NCI-H2196 (cell line): ENCODE results near the gene CKAP5.
A peak's percentile ranks its signal among the peaks of the same experiment; 100 is the strongest.
"Not testable (repeated sequence)": the region's sequence is repeated elsewhere in the genome, so short reads cannot be mapped to it uniquely, and the experiment has no call there.

Source experiments
- DNase-seq: peaks from one replicate; lab custom pipeline; 2025; ENCODE audit not compliant: unreplicated experiment; lab: John Stamatoyannopoulos, UW

The CKAP5 gene

GRCh38 chr11:46727952-46728658 is 118.0 kb downstream of the CKAP5 start:
- DNase-seq = no peak

DNA sequence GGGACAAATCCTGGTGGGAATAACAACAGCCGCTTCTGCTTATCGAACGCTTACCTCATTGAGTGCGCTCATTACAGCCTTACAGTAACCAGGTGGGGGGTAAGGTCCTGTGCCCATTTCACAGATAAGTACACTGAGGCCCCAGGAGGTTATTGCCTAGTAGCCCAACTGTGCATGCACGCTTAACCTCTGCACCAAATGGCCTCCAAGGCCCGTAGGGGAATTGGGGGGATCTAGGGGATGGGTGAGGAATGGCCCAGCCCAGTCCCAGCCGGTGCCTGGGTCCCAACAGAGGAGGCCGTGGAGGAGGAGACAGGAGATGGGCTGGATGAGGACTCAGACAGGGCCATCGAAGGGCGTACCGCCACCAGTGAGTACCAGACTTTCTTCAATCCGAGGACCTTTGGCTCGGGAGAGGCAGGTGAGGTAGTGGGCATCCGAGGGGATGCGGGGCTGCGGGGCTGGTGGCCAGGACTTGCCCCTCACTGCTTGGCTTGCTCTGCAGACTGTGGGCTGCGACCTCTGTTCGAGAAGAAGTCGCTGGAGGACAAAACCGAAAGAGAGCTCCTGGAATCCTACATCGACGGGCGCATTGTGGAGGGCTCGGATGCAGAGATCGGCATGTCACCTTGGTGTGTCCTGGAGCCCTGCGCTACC is 119.7 kb downstream of the CKAP5 start:
- DNase-seq = no peak

DNA sequence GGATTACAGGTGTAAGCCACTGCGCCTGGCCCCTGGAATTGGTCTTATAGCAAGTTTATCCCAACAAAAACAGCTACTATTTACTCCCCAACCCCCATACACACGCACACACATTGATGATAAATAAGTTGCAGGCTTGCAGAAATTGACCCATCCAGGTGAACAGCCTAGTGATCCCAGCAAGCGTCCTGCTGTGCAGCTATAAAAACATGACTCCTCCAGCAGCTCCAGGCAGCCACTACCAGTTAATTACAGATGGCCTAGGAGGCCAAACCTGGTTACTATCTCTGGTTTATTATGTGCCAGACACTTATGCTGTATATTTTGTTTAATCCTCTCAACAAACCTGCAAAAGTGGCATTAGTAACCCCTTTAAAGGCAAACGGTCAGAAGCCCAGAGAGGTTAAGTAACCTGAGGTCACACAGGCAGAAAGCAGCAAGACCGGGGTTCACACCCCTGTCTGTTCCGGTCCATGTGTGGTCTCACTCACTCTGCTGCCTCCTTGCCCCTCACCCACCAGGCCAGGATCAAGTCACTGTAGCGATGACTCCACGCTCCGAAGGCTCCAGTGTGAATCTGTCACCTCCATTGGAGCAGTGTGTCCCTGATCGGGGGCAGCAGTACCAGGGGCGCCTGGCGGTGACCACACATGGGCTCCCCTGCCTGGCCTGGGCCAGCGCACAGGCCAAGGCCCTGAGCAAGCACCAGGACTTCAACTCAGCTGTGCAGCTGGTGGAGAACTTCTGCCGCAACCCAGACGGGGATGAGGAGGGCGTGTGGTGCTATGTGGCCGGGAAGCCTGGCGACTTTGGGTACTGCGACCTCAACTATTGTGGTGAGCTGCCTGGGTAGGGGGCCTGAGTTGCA is 120.5 kb downstream of the CKAP5 start:
- no peak for DNase-seq

- DNase-seq = no peak
Measured at GRCh38 chr11:46724088-46724487, 122.0 kb downstream of the CKAP5 start.

DNA sequence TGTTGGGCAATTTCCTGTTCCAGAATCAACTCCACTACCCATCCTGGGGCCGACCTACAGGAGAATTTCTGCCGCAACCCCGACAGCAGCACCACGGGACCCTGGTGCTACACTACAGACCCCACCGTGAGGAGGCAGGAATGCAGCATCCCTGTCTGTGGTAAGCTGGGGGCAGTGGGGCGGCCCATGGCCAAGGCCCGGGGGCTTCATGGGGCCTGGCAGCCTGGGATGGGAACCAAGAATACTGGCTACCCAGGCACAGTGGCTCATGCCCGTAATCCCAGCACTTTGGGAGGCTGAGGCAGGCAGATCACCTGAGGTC is 122.8 kb downstream of the CKAP5 start:
- no peak for DNase-seq

GRCh38 chr11:46722566-46723358 is 123.3 kb downstream of the CKAP5 start:
- DNase-seq = no peak

DNA sequence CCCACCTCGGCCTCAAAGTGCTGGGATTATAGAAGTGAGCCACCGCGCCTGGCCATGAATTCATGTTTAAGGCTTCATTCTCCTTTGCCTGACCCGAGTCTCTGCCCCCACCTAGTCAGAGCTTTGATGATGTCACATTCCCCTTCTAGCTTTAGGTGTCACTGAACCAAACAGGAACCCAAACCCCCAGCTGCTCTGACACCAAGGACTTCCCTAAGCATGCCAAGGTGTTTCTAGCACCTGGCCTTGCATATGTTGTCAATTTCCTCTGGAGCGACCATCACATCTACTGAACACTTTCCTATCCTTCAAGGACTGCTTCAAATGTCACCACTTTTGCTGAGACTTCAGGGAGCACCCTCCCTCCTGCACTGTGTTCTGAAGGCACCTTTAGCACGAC is 124.8 kb downstream of the CKAP5 start:
- DNase-seq = no peak

DNA sequence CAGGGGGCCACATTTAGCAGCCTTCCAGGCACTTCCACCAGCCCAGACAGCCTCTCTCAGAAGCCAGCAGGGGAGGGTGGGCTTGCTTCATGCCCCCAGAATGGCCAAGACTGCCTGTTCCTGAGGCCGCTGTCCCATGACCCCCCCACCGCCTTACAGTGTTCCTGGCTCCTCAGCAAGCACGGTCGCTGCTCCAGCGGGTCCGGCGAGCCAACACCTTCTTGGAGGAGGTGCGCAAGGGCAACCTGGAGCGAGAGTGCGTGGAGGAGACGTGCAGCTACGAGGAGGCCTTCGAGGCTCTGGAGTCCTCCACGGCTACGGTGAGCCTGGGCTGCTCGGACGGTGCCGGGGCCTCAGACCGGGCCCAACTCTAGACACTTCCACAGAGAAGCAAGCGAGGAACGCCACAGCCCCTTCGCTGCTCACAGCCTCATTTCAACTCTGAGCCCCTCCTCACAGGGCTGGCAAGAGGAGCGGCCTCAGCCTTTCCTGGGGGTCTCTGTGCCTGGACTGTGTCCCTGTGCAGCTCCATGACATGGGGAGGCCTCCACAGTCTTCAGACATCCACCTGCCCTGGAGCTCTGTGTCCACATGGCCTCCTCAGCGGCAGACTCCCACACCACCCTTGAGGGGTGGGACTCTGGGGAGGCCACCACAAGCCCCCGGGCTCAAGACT is 126.4 kb downstream of the CKAP5 start:
- no peak for DNase-seq

- DNase-seq = no peak
Measured at GRCh38 chr11:46719048-46719542, 127.0 kb downstream of the CKAP5 start, which contains the start of gene F2. TSS of gene F2 (plus strand) at chr11:46719213. CDS start at chr11:46719236, 23 bp downstream.

DNA sequence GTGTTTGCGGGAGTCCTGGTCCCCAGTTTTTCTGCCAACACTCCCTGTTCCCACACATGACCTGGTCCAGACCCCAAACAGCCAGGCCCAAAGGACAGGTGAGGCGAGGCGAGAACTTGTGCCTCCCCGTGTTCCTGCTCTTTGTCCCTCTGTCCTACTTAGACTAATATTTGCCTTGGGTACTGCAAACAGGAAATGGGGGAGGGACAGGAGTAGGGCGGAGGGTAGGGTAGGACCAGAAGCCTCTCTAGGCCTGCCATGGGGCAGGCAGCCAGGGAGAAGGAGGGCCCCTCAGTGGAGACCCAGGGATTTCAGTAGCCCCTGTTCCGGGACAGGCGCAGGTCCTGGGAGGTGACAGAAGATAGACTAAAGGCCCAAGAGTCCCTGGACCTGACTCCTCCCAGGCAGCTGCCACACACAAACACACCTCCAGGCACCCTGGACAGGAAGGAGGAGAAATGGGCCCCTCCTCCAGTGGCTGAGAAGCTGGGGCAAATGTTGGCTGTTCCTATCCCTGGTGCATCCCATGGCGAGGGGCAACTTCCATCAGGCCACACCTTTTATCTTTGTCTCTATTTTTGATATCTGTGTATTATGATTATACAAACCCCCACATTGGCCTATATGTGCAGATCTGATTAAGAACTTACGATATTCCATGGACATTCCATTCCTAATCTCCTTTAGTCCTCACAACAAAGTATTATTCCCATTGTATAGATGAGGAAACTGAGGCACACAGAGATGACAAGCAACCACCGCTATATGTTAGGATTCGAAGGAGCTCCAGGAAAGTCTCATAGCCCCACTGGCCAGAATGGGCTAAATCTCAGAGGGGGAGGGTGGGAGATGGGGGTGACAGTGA is 127.7 kb downstream of the CKAP5 start:
- DNase-seq = peak; percentile 28

DNA sequence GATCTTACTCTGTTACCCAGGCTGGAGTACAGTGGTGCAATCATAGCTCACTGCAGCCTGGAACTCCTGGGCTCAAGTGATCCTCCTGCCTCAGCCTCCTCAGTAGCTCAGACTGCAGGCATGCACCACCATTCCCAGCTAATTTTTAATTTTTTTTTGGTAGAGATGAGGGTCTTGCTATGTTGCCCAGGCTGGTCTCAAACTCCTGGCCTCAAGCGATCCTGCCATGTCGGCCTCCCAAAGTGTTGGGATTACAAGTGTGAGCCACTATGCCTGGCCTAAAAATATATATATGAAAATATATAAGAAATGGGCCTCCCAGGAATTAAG is 128.3 kb downstream of the CKAP5 start:
- DNase-seq = not testable (repeated sequence)

DNA sequence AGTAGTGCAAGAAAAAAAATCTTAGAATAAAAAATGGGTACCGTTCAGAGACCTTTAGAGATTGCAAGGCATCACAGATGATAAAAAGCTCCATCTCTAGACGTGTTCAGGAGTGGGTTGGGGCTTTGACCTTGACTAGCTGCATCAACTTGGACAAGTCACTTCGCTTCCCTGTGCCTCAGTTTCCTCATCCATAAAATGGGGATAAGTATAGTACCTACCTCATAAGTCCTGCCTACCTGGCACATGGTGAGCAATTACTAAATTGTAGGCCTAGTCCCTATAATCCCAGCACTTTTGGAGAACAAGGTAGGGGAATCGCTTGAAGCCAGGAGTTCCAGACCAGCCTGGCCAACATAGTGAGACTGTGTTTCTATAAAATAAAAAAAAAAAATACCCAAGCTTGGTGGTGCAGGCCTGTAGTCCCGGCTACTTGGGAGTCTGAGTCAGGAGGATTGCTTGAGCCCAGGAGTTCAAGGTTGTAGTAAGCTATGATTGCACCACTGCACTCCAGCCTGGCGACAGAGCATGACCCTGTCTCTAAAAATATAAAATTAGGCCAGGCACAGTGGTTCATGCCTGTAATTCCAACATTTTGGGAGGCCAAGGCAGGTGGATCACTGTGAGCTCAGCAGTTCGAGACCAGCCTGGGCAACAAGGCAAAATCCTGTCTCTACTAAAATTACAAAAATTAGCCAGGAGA is 133.1 kb downstream of the CKAP5 start:
- DNase-seq = no peak

DNA sequence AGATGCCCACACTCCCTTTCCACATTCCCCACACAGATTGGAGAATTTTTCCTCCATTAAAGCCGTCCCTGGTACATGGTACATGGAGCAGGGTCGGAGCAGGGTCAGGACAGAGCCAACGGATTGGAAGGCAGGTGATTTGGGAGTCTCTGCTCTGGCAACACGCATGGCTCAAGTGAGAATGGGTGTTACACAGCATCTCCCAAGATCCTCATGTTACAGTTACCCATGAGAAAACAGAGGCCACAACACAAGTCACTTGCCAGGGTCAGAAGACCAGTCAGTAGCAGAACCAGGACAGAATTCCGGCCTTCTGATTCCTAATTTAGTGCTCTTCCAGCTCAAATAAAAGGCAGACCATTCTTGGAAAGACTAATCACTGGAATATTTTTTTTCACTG is 134.8 kb downstream of the CKAP5 start:
- DNase-seq = no peak

DNA sequence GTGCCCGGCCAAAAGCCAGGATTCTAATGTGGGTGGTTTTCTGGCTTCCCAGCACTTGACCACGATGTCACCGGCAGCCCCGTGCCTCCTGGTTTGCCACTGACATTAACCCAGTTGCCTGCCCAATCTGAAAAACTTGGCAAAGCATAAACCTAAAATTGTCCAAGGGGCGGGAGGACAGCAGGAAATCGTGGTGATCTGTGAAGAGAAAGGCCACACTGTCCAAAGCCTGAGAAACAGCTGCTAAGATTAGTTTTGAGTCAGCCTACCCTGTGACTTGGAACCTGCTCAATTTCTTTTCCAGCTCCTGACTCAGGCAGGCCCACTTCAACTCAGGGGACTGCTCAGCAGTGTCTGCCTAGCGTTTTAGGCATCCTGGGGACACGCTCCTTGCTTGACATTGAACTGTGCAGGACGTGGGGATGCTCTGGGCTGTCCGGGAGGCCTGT is 135.2 kb downstream of the CKAP5 start:
- DNase-seq = no peak

GRCh38 chr11:46709351-46709750 is 136.7 kb downstream of the CKAP5 start:
- not testable (repeated sequence) for DNase-seq

GRCh38 chr11:46706886-46707285 is 139.2 kb downstream of the CKAP5 start:
- no peak for DNase-seq

- DNase-seq = no peak
Measured at GRCh38 chr11:46705070-46705688, 140.9 kb downstream of the CKAP5 start.

DNA sequence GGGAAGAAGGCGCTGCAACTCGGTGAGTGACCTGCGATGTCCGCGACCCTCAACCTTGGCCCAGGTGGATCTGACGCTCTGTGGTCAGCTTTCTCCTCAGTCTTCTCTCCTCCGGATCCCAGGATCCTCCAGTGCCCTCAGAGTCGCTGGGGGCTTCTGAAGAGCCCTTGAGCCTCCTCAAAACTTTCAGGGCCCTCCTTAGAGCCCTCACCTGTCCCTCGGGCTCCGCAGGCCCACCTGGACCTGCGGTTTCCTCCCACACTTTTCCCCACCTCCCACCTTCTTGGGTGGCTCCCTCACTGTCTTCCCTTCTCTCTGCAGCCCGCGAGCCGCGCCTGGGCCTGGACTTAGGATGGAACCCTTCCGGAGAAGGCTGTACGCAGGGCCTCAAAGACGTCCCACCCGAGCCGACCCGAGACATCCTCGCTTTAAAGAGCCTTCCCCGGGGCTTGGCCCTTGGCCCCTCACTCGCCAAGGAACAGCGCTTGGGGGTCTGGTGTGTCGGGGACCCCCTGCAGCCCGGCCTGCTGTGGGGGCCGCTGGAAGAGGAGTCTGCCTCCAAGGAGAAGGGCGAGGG is 144.9 kb downstream of the CKAP5 start:
- no peak for DNase-seq
